Measurements from ENCODE around the gene SORL1. TPM values are rescaled to one million over a fixed set of nuclear protein-coding genes. Genes with fewer than 3 reads are reported as not detected.

Gene SORL1
- total RNA-seq, 3 donors from 2014 or later: 58.3 to 195 (median 109) TPM

DNA sequence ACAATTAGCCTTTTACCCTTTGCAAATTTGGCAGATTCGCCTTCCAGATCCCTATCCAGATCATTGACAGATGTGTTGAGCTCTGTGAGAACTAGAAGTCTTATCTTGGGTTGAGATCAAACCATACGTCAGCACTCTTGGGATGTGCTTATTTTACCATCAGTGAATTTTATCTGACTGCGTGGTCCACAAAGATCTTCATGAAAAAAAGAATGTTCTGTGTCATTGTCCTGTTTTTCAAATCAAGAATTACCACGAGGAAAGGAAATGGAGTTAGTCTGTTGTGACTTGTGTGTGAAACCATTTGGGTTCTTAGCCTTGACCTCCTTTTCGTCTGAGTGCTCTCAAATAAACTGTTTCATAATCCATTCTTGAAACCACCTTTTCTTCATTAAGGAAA lies 86.9 kb downstream of the SORL1 start:
- Histone ChIP-seq H3K4me1 (ENCODE audit: low read depth) (no peaks in the 10 kb centered on the region), H3K4me3 (no peak overlapping the region), H3K9me3 (no peaks in the 10 kb centered on the region), H3K36me3 (ENCODE audit: low read depth) (no peaks in the 10 kb centered on the region)
- TF ChIP-seq, protein P1, sequence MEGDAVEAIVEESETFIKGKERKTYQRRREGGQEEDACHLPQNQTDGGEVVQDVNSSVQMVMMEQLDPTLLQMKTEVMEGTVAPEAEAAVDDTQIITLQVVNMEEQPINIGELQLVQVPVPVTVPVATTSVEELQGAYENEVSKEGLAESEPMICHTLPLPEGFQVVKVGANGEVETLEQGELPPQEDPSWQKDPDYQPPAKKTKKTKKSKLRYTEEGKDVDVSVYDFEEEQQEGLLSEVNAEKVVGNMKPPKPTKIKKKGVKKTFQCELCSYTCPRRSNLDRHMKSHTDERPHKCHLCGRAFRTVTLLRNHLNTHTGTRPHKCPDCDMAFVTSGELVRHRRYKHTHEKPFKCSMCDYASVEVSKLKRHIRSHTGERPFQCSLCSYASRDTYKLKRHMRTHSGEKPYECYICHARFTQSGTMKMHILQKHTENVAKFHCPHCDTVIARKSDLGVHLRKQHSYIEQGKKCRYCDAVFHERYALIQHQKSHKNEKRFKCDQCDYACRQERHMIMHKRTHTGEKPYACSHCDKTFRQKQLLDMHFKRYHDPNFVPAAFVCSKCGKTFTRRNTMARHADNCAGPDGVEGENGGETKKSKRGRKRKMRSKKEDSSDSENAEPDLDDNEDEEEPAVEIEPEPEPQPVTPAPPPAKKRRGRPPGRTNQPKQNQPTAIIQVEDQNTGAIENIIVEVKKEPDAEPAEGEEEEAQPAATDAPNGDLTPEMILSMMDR (IDR thresholded peaks at IDR 0.05): no peak
- no peak for DNase-seq
- no peak for ATAC-seq
- intact Hi-C loops (cut with DNase I, micrococcal nuclease): loop anchor here in 1 of 2 donors (10.0 kb wide), 1 partner anchor 224 kb away; no protein-coding TSS in a partner anchor

DNA sequence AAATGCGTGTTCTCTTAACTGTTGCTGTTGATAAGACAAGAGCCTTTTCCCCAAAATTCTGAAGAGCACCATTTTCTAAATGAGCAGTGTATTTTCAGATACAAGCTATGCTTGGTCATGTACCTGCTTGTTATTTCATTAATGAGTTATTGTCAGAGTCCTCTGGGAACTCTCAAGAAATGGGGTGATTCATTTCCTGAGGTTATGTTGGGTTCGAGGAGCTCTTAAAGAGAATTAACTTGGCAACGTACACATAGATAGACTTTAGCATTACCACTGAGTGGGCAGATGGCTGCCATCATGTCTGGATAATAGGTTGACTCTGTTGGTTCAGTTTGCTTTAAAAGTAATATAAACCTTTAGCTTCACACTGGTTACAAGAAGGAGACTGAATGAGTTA lies 88.5 kb downstream of the SORL1 start:
- ATAC-seq: no peak
- no peak for DNase-seq
- Histone ChIP-seq H3K36me3 (ENCODE audit: low read depth) (no peaks in the 10 kb centered on the region), H3K4me1 (ENCODE audit: low read depth) (no peaks in the 10 kb centered on the region), H3K4me3 (no peak overlapping the region), H3K9me3 (no peaks in the 10 kb centered on the region)
- TF ChIP-seq, protein P1 (IDR thresholded peaks at IDR 0.05): no peak
- intact Hi-C loops (cut with DNase I, micrococcal nuclease): no loop called here

DNA sequence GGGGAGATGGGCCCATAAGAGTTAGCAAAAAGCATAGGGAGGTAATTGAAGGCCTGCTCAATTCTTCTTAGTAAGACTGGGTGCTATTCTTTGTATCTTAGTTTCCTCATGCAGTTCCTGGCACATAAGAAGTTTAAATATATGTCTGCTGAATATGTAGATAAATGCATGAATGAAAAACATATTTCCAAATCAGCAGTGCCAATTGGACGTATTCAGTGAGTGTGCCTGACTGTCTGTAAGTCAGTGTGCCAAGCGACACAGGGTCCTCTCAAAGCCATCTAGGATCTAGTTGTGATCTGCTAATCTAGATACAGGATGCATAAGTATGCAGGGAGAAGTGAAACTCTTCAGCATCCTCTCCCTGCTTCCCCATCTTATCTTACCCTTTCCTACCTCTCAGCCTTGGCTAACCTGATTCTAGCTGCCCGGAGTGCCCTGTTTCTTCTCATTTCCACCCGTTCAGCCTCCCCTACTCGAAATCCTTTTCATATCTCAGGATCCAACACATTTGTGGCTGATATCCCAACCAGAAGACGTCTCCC lies 91.8 kb downstream of the SORL1 start:
- no peaks in the 10 kb centered on the region for H3K9me3 ChIP-seq
- intact Hi-C loops (cut with DNase I, micrococcal nuclease): no loop called here
- ATAC-seq (no peak), DNase-seq (no peak)
- no peak overlapping the region for H3K4me3 ChIP-seq
- TF ChIP-seq, protein P1 (IDR thresholded peaks at IDR 0.05): no peak
- no peaks in the 10 kb centered on the region for H3K36me3 ChIP-seq (ENCODE audit: low read depth)
- H3K4me1 ChIP-seq (ENCODE audit: low read depth): no peaks in the 10 kb centered on the region

- Histone ChIP-seq H3K4me1 (ENCODE audit: low read depth) (no peaks in the 10 kb centered on the region), H3K9me3 (no peaks in the 10 kb centered on the region), H3K4me3 (no peak overlapping the region), H3K36me3 (ENCODE audit: low read depth) (no peaks in the 10 kb centered on the region)
- ATAC-seq (no peak), DNase-seq (no peak)
- TF ChIP-seq, protein P1 (IDR thresholded peaks at IDR 0.05): no peak
- intact Hi-C loops (cut with DNase I, micrococcal nuclease): no loop called here
These were observed 92.8 kb downstream of the SORL1 start for GRCh38 chr11:121544956-121545355.

DNA sequence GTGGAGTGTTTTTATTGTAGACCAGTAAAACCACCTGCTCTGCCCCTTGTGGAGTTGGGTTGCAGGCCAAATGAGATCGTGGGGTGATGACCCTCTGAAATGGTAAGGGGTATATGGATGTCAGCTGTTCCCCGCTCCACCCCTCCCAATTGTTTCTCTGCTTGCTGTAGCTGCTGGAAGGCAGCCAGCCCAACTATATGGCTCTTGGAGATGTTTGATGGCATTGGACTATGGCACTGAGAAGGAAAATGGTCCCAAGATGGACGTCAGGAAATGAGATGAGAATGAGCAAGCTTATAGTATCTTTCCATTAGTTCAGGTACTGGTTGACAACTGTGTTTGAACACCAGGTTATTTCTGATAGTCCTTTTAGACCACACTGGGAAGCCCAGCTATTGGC lies 95.5 kb downstream of the SORL1 start:
- TF ChIP-seq, protein P1 (IDR thresholded peaks at IDR 0.05): no peak
- no peaks in the 10 kb centered on the region for H3K36me3 ChIP-seq (ENCODE audit: low read depth)
- ATAC-seq (peak; percentile 48), DNase-seq (peak in 2 of 3 donors; percentile 40 to 43)
- H3K4me3 ChIP-seq: no peak overlapping the region
- no peaks in the 10 kb centered on the region for H3K9me3 ChIP-seq
- no peaks in the 10 kb centered on the region for H3K4me1 ChIP-seq (ENCODE audit: low read depth)
- intact Hi-C loops (cut with DNase I, micrococcal nuclease): no loop called here

Measured in mucosa of descending colon (tissue), 3 donors.